ENCODE results near the gene TEFM.

DNA sequence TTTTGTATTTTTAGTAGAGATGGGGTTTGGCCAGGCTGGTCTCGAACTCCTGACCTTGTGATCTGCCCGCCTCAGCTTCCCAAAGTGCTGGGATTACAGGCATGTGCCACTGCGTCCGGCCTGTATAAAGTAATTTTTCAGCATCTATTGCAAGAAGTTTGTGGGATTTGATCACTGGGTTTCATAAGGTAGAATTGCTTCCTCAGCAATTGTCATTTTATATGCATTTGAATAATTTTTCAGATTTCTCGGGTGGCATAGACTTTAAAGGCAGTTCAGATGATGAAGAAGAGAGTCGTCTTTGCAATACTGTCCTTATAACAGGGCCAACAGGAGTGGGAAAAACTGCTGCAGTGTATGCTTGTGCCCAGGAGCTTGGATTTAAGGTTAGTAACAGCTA is 37.0 kb downstream of the TEFM start:
- TF ChIP-seq, protein P1, sequence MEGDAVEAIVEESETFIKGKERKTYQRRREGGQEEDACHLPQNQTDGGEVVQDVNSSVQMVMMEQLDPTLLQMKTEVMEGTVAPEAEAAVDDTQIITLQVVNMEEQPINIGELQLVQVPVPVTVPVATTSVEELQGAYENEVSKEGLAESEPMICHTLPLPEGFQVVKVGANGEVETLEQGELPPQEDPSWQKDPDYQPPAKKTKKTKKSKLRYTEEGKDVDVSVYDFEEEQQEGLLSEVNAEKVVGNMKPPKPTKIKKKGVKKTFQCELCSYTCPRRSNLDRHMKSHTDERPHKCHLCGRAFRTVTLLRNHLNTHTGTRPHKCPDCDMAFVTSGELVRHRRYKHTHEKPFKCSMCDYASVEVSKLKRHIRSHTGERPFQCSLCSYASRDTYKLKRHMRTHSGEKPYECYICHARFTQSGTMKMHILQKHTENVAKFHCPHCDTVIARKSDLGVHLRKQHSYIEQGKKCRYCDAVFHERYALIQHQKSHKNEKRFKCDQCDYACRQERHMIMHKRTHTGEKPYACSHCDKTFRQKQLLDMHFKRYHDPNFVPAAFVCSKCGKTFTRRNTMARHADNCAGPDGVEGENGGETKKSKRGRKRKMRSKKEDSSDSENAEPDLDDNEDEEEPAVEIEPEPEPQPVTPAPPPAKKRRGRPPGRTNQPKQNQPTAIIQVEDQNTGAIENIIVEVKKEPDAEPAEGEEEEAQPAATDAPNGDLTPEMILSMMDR (IDR thresholded peaks at IDR 0.05; ENCODE audit: low read depth, low read length, poor library complexity, severe bottlenecking): no peak
- no peak for TF ChIP-seq EZH2phosphoT487 (IDR thresholded peaks at IDR 0.05; ENCODE audit: borderline replicate concordance, low read length)

Data from DOHH2 (cell line).